ENCODE results near the gene PACSIN2. TPM values are rescaled to one million over a fixed set of nuclear protein-coding genes. Genes with fewer than 3 reads are reported as not detected.
A peak's percentile ranks its signal among the peaks of the same experiment; 100 is the strongest.

The PACSIN2 gene
- total RNA-seq, 1 donor from 2014 or later = 48.6 TPM

DNA sequence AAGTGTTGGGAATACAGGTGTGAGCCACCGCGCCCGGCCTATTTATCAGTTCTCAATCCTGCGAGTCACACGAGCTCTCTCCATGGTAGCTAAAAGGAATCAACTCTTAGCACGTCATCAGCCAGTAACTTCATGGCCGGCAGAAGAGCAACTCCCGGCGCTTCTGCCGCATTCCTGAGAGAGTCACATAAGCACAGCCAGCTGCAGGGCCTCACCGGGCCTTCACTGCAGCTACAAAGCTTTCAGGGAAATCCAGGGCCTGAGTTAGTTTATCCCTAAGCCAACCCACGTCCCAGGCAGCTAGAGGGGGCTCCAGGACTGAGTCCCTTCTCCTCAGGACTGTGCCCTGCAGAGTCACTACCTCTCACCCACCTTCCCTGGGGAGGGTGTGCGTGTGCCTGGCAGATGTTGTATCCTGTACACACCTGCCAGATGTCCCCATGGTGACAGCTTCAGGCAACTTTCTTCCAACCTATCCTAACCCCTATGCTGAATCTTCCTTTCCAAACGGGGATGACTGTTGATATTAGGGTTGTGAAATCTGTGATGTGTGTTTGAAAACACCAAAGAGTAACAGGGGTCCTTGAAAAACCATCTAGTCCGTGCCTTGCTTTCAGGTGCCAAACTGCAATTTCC is 112.0 kb downstream of the PACSIN2 start:
- no peak for DNase-seq (ENCODE audit: low spot score)
- no peak for ATAC-seq

DNA sequence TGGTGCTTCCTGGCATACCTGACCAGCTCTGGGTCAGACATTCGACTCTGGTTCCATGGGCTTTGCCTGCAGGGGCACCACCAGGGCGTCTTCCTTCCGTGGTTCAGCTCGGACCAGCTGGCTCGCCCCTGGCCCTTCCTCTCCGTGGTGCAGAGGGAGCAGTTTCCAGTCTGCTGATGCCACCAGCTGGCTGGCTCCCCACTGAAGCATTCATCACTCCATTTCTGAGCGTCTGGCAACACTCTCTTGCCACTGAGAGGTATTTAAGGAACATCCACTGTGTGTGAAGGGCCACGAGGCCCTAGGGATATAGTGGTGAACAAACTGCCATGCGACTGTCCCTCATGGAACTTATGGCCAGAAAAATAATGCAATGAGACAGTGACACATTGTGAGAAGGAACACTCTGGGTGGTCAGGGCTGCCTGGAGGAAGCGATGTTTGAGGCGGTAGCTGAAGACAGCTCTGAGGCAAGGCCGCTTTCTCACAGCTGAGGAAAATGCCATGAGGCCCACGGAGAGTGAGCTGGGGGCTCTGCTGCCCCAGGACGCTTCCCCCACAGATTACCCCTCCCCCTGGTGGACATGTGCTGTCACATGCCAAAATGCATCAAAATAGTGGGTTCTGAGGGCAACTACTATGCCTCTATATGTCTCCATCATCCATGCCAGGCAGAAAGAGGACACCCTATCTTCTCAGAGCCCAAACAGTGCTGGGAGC is 113.0 kb downstream of the PACSIN2 start:
- DNase-seq (ENCODE audit: low spot score) = no peak
- ATAC-seq = no peak
- intact Hi-C loops (cut with DNase I) = no loop called here

More for the DNA sequence above, 112.0 kb downstream of the PACSIN2 start:
- intact Hi-C loops (cut with DNase I) = no loop called here

DNA sequence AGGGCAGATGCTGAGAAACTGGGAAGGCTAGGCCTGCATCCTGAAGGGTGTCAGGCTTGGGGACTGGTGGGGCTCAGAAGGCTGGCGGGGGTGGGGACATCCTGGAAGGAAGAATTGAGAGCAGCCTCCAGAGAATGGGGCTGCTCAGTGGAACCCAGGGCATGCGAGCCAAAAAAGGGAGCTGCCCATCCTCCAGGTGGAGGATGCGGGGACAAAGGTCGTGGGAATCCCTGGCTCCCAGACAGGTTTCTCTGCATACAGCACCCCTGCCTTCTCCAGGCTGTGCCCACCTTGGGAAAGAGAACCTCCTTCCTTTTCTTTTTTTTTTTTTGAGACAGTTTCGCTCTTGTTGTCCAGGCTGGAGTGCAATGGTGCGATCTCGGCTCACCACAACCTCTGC is 117.0 kb downstream of the PACSIN2 start:
- no peak for ATAC-seq
- intact Hi-C loops (cut with DNase I) = no loop called here
- no peak for DNase-seq (ENCODE audit: low spot score)

DNA sequence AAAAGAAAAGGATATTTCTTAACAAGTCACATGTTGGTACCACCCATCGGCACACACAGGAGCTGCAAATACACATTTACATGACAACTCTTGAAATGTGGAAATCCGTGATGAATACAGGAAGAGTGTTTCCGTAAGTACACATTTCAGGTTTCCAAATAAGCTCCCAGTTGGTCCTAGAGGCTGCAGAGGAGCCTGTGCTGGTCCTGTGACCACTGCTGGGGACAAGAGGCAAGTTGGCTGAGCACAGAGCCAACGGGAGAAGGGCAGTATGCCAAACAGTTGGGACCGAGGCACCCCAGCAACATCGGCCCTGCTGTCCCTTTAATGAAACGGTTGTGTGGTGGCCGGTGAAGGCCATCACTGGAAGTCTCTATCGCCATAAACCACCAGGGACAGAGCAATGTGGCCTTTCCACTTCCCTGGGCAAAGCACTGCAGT is 119.4 kb downstream of the PACSIN2 start:
- no peak for DNase-seq (ENCODE audit: low spot score)
- no peak for ATAC-seq
- intact Hi-C loops (cut with DNase I) = no loop called here

DNA sequence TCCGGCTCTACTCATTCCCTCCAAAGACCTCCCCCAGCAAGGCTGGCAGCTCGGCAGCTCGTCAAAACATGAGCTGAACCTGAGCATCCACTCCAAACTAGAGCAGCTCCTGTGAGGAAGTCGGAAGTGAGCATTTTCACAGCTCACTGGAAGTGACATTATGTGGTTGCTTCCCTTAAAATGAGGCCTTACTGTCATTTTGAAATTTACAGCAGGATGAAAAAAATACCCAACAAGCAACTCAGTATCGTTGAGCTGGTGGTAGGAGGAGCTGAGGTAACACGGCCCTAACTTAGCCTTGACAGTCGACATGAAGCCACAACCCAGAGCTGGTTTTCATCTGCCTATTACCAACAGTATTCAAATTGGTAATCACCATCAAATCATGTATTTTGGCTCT is 119.9 kb downstream of the PACSIN2 start:
- no peak for ATAC-seq
- intact Hi-C loops (cut with DNase I) = no loop called here
- DNase-seq (ENCODE audit: low spot score) = no peak

DNA sequence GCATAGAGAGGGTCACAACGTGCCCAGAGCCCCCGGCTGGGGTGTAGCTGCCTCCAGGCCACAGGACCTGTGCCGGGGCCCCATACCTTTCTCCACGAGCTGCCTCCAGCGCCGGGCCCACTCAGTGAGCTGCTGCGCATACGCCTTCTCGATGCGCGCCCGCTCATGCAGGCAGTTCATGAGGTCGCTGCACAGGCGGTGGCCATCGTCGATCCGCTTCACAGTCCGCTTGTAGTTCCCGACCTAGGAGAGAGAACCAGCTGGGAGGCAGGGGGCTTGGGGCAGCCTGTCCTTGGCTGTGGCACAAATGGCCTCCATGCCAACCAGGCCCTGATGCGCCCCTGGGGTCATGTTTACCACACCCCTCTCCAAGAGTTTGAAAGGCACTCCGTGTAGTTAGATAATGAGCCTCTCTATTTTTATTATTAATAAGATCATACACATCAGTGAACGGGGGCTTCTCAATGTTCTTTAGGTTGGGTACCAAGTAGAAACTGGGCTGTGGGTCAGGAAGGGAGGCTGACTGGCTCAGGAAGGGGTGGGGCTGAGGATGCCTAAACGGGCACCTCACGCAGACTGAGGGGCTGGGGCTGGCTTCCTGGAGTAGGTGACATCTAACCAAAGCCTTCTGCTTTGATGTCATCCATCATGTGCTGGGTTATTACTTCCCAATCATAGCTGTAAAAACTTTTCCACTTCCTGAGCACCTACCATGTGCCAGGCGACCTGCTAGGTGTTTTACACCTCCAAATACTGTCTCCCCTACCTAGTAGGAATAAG is 121.4 kb downstream of the PACSIN2 start:
- intact Hi-C loops (cut with DNase I) = loop anchor here (1.0 kb wide), 1 partner anchor 33 kb away; no protein-coding TSS in a partner anchor
- DNase-seq (ENCODE audit: low spot score) (no peak), ATAC-seq (no peak)

DNA sequence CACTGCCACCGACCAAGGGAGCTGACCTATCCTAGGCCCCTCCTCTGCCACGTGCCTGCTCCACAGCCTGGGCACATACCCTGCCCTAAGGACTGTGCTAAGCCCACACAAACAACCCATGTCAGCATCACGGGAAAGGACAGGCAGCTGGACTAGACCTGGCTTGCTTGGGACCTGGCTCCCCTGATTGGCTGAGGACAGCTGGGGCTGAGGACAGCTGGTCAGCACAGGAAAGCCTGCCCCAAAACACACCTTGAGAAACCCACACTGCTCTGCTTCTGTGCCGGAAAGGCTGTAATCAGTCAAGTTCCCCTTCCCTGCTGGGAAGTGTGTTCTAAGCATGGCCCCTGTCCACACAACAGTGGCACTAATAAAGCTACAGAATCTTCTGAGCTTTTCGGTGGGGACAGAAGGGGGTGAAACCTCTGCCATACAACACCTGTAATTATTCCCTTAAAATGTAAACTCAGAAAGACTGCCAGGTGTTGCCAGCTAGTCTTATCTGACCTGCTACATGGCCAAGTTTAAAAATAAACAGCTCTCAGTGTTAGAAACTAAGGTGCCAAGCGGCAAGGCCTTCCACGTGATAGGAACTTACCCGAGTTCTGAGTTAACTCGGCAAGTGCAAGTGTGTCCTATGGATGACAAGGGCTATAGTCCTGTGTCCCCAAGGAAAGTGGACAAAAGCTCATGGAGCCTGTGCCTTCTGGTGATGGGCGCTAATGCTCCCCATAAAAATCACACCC is 122.2 kb downstream of the PACSIN2 start:
- ATAC-seq = no peak
- intact Hi-C loops (cut with DNase I) = no loop called here

DNA sequence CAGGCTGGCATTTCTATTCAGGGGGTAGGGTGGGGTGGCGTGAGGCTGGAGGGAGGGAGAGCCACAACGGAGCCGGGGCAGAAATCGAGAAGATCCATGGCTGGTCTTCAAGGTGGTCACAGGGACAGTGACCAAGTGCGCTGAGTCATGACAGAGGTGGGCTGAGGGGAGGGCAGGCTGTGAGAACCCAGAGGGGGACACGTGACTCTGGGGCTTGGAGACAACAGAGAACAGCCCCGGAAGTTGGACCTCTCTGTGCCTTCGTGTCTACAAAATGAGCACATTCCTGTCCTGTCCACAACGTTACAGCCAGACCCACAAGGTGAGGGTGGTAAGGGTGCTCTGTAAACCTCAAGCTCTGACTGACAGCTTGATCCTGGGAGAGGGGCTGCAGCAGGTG is 122.8 kb downstream of the PACSIN2 start:
- intact Hi-C loops (cut with DNase I) = no loop called here
- ATAC-seq (no peak), DNase-seq (ENCODE audit: low spot score) (no peak)

More for the DNA sequence above, 122.2 kb downstream of the PACSIN2 start:
- no peak for DNase-seq (ENCODE audit: low spot score)

DNA sequence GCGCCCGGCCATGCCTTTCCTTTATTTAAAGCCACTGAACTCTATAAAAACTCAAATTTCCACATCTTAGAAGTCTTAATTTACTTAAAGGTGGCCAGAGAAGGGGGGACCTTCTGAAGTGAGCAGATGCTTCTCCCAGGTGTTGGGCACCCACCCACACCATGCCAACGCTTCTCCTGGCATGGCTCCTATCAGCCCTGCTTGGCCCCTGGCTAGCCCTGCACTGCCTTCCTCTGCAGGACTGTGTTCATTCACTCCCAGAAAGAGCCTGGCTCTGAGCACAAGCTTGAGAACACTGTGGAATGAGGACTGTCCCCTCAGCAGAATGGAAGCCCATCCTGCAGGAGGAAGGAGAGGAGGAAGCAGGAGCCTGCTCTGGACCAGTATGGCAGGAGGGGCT is 123.3 kb downstream of the PACSIN2 start:
- no peak for DNase-seq (ENCODE audit: low spot score)
- ATAC-seq = no peak
- intact Hi-C loops (cut with DNase I) = no loop called here

DNA sequence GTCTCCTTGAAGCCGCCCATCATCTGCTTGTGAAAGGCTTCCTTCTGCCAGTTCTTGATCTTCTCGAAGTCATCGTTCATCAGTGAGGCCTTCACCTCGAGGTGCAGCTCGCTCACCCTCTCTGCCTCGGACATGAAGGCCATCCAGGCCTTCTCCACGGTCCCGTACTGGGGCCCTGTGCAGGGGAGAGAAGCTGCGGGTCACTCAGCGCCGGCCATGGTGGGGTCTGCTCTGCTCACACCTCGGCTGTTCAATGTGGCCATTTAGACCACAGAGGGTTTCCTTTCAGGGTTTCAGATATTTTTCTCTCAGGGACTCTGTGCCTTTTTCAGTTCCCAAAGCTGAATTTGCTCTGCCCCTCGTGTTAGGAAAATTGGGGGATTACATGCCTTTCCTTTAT is 123.9 kb downstream of the PACSIN2 start:
- intact Hi-C loops (cut with DNase I) = no loop called here

DNA sequence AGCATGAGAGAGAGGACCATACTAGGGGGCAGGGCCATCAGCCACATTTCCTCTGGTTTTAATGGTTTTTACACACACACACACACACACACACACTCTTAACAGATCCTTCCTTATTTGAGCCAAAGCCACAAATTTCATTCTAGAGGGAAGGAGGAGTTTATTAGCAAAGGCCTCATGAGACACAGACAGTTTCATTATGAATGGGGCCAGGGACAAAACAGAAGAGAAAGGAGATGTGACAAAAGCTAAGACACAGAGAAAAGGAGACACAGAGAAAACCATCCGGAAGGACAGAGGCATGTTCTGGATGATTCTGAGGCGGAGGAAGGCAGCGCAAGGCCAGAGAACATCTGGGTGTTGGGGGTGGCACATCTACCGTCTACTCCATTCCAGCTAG is 125.6 kb downstream of the PACSIN2 start:
- intact Hi-C loops (cut with DNase I) = no loop called here
- DNase-seq (ENCODE audit: low spot score) (no peak), ATAC-seq (peak; percentile 66)

More for the DNA sequence above, 123.9 kb downstream of the PACSIN2 start:
- ATAC-seq = no peak
- DNase-seq (ENCODE audit: low spot score) = no peak

DNA sequence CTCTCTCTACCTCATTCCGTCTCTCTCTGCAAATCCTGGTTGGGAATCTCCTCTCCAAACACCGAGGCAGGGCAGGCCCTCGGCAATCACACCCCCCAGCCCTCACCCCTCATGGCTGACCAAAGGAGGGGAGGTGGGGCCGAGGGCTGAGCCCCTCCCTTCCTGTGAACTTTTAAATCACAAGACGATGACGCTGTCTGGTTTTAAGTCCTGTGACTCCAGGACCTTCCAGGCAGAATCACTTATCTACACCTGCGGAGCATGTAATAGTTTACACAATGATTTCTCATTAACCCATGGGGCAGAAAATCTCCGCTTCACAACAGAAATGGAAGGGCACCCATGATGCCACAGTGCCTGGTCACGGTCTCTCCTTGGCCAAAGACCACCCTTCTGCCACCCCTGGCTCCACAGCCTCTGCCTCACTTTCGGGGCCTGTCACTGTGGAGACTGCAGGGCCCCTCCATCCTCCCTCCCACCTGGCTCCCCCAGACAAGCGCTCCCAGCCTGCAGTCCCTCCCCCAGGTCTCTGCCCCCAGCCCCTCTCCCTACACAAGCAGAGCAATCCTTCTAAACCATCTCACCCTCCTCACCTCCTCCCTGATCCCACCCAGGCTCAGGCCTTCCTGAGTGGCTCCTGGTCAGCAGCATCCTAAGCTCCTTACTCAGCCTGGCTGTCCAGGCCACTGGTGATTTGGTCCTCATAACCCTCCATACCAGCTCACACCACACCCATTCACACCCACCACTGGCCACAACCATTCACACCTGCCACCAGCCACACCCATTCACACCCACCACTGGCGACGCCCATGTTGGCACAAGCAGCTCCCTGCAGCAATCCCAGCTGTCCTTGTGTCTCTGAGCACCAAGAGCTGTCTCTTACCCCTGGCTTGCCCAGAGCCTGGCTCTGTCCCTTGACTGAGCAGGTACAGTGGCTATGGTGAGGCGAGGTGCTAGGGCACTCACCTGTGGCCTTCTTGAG is 127.1 kb downstream of the PACSIN2 start:
- DNase-seq (ENCODE audit: low spot score) = no peak
- no peak for ATAC-seq
- intact Hi-C loops (cut with DNase I) = no loop called here

DNA sequence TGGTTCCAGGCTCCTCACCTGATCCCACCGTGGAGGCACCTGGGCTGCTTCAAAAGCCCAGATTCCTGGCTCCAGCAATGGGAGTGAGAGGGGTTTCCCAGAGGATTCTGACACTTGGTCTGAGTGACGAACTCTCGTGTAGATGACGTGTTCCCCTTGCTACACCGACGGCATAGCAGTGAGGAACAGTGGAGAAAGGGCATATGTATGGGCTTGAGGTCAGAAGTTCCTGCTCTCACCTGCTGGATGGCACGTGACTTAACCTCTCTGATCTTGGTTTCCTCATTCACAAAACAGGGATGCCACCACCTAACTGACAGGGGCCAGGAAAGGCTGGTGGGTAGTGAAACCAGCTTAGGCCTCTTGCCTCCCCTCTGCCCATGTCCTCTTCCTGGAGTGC is 127.8 kb downstream of the PACSIN2 start:
- DNase-seq (ENCODE audit: low spot score) (no peak), ATAC-seq (no peak)
- intact Hi-C loops (cut with DNase I) = no loop called here

DNA sequence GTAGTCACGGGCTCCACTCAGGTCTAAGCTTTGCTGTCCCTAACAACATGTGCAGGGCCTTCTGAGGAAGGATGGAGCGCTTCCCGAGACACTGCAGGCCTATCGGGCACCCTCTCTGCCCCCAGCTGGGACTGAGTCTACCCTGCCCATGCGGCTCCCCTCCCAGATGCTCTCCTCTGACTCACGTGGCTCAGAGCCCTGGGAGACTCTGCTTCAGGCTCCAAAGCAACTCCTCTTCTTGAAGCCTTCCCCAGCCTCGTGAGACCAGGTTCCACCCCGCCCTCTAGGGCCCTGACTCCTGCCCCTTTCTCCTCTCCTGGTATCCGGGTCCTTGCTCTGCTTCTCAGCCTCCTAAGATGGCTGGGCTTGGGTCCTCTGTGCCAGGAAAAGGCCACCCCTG is 129.5 kb downstream of the PACSIN2 start:
- DNase-seq (ENCODE audit: low spot score) (no peak), ATAC-seq (no peak)
- intact Hi-C loops (cut with DNase I) = no loop called here

DNA sequence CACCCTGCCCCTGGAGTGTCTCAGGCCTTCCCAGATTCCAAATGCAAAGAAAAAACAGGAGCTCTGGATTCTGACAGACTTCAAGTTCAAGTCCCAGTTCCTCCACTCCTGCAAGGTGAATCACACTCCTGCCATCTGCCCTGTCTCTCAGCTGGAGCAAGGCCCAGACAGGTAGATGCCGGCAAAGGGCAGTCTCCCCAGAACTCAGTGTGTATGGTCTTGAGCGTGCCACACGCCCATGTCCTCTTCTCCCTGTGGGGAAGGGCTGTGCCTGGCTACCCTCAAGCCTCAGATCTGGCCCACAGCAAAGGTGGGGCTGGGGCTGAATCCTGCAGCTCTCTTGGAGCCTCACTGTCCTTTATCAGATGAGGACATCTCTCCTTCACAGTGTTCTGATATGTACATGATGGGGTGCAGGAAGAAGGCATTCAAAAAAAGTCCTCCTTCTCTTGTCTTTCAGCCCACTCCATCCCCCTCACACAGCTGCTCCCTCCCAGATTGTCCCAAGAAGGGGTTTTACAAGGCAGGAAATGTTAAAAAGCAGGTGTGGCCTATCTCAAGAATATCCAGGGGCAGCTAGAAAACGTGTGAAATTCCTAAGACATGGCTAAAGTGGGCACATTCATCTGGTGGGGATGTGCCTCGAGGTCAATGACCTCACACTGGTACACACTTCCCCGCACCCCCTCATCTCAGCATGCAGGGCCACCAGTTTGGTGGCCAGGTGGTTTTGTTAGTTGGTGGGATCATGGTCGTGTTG is 130.2 kb downstream of the PACSIN2 start:
- ATAC-seq (no peak), DNase-seq (ENCODE audit: low spot score) (no peak)
- intact Hi-C loops (cut with DNase I) = no loop called here

DNA sequence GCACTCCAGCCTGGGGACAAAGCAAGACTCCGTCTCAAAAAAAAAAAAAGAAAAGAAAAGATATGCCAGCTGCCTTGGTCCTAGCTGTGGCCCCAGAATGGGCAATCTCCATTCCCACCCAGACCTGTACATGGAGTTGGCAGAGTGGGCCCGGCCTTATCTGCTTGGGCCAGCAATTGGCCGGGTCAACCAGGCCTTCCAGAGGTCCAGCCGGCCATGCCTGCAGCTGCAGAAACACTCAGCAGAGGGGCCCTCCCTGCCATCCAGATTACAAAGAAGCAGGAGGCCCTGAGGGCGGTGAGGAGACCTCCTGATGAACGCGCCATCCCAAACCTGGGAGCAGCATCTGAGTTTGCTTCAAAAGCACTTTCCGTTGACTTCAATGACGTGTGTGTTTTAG is 131.0 kb downstream of the PACSIN2 start:
- DNase-seq (ENCODE audit: low spot score) = no peak
- no peak for ATAC-seq
- intact Hi-C loops (cut with DNase I) = no loop called here

DNA sequence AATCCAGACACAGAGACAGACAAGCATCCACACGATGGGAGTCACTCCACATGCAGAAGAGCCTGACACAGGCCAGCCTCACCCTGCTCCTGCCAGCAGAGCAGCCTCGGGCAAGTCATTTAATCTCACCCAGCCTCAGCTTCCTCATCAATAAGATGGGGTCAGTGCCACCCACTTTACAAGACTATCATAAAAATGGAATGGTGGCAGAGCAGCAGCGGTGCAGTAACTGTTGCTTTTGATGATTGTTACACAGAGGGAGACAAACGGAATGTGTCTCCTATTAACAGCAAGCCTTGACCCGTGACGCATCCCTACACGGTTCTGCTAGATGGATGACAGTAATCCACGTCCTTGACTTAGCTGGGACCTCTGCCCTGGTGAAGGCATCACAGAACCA is 131.8 kb downstream of the PACSIN2 start:
- DNase-seq (ENCODE audit: low spot score) = no peak
- intact Hi-C loops (cut with DNase I) = no loop called here
- ATAC-seq = no peak

Measured in sciatic nerve (tissue), 2 donors.